ENCODE data around the gene TGFB1. TPM values are rescaled to one million over a fixed set of nuclear protein-coding genes. Genes with fewer than 3 reads are reported as not detected.

TGFB1 gene
- total and polyA plus RNA-seq, 2 of the 13 experiments (the other 11 are each of a cell fraction or from before 2014, with no cell fraction given), result 4.1 to 5.4 TPM

- H2AFZ ChIP-seq (ENCODE audit: low read length), result no peak overlapping the region
- peaks cover 56 to 96% of the 10 kb centered on the region in 2 experiments for H3K36me3 ChIP-seq (replicated peaks in 1 of 2; ENCODE audit: control insufficient read depth in 1 of 2, insufficient read depth in 2 of 2, low read length in 2 of 2)
- ATAC-seq, result no peak
- H3K27me3 ChIP-seq (ENCODE audit: control insufficient read depth in 1 of 2, insufficient read depth in 2 of 2, low read length in 2 of 2), result no peaks in the 10 kb centered on the region
- no peak overlapping the region for H3K4me3 ChIP-seq (replicated peaks in 1 of 3; ENCODE audit: insufficient read depth in 1 of 3, low read depth in 2 of 3, low read length in 3 of 3)
- intact Hi-C loops (cut with micrococcal nuclease; ENCODE audit: unreplicated experiment) (no loop called here), in situ Hi-C loops (cut with HindIII; ENCODE audit: extremely low pct_ligation_motif_present, low pct_unique_long_range_greater_than_20kb) (no loop called here)
- H3K79me2 ChIP-seq (ENCODE audit: insufficient read depth, low read length), result no peaks in the 10 kb centered on the region
- 98% methylated on average over 6 of the region's 6 CpGs for WGBS (ENCODE audit: low lambda C conversion rate)
- no peaks in the 10 kb centered on the region for H4K20me1 ChIP-seq (ENCODE audit: insufficient read depth, low read length)
- H3K9ac ChIP-seq (ENCODE audit: insufficient read depth, low read depth, low read length), result no peak overlapping the region
- no peak for DNase-seq (ENCODE audit: low spot score)
- no TSS peak for BruUV-seq (replicated peaks)
- H3K27ac ChIP-seq (ENCODE audit: extremely low read length, insufficient read depth, low read length), result no peak overlapping the region
- no peak overlapping the region for H3K4me2 ChIP-seq (ENCODE audit: low read depth, low read length)
- no peaks in the 10 kb centered on the region for H3K4me1 ChIP-seq (ENCODE audit: insufficient read depth, low read length)
- ChIA-PET POLR2A (no interaction called here), CTCF (ENCODE audit: low intra/inter-chr PET ratio, low total read pairs) (no interaction called here)
- no peak for TF ChIP-seq HOXA5 (CRISPR knock-in tag; IDR thresholded peaks at IDR 0.05)
- TF ChIP-seq ZZZ3 (CRISPR knock-in tag; IDR thresholded peaks at IDR 0.05; ENCODE audit: borderline replicate concordance), result no peak
- no peak for FAIRE-seq
- H3K9me3 ChIP-seq (ENCODE audit: low read length), result no peaks in the 10 kb centered on the region
Observed at GRCh38 chr19:41300555-41300954, 53.2 kb downstream of the TGFB1 start.

GRCh38 chr19:41299755-41300089, 54.0 kb downstream of the TGFB1 start:
- Histone ChIP-seq H3K4me2 (ENCODE audit: low read depth, low read length) (no peak overlapping the region), H3K27me3 (ENCODE audit: control insufficient read depth in 1 of 2, insufficient read depth in 2 of 2, low read length in 2 of 2) (no peaks in the 10 kb centered on the region), H2AFZ (ENCODE audit: low read length) (no peak overlapping the region), H3K4me1 (ENCODE audit: insufficient read depth, low read length) (no peaks in the 10 kb centered on the region), H3K79me2 (ENCODE audit: insufficient read depth, low read length) (no peaks in the 10 kb centered on the region), H3K27ac (ENCODE audit: extremely low read length, insufficient read depth, low read length) (no peak overlapping the region), H3K36me3 (replicated peaks in 1 of 2; ENCODE audit: control insufficient read depth in 1 of 2, insufficient read depth in 2 of 2, low read length in 2 of 2) (peaks cover 53 to 97% of the 10 kb centered on the region in 2 experiments), H3K9me3 (ENCODE audit: low read length) (no peaks in the 10 kb centered on the region), H3K9ac (ENCODE audit: insufficient read depth, low read depth, low read length) (no peak overlapping the region), H4K20me1 (ENCODE audit: insufficient read depth, low read length) (no peaks in the 10 kb centered on the region; the same call in 1 of the 2 replicates), H3K4me3 (replicated peaks in 1 of 3; ENCODE audit: insufficient read depth in 1 of 3, low read depth in 2 of 3, low read length in 3 of 3) (no peak overlapping the region)
- no peak for FAIRE-seq
- POLR2A ChIA-PET, result no interaction called here
- no peak for ATAC-seq
- CTCF ChIA-PET (ENCODE audit: low intra/inter-chr PET ratio, low total read pairs), result no interaction called here
- 85% methylated on average over 4 of the region's 4 CpGs for WGBS (ENCODE audit: low lambda C conversion rate)
- in situ Hi-C loops (cut with HindIII; ENCODE audit: extremely low pct_ligation_motif_present, low pct_unique_long_range_greater_than_20kb) (no loop called here), intact Hi-C loops (cut with micrococcal nuclease; ENCODE audit: unreplicated experiment) (no loop called here)
- no TSS peak for BruUV-seq (replicated peaks)
- DNase-seq (ENCODE audit: low spot score), result no peak
- TF ChIP-seq SIX4 (CRISPR knock-in tag; IDR thresholded peaks at IDR 0.05), result no peak
- no peak for TF ChIP-seq ZNF761 (CRISPR knock-in tag; conservative IDR thresholded peaks at IDR 0.05)
- no peak for TF ChIP-seq KLF15 (CRISPR knock-in tag; IDR thresholded peaks at IDR 0.05; ENCODE audit: borderline replicate concordance)
- TF ChIP-seq NFYC (CRISPR knock-in tag; IDR thresholded peaks at IDR 0.05), result no peak
- no peak for TF ChIP-seq ZNF512 (CRISPR knock-in tag; IDR thresholded peaks at IDR 0.05)
- TF ChIP-seq, protein P1, sequence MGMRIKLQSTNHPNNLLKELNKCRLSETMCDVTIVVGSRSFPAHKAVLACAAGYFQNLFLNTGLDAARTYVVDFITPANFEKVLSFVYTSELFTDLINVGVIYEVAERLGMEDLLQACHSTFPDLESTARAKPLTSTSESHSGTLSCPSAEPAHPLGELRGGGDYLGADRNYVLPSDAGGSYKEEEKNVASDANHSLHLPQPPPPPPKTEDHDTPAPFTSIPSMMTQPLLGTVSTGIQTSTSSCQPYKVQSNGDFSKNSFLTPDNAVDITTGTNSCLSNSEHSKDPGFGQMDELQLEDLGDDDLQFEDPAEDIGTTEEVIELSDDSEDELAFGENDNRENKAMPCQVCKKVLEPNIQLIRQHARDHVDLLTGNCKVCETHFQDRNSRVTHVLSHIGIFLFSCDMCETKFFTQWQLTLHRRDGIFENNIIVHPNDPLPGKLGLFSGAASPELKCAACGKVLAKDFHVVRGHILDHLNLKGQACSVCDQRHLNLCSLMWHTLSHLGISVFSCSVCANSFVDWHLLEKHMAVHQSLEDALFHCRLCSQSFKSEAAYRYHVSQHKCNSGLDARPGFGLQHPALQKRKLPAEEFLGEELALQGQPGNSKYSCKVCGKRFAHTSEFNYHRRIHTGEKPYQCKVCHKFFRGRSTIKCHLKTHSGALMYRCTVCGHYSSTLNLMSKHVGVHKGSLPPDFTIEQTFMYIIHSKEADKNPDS (CRISPR knock-in tag; IDR thresholded peaks at IDR 0.05), result no peak
- TF ChIP-seq CSRNP1 (CRISPR knock-in tag; IDR thresholded peaks at IDR 0.05), result no peak
- TF ChIP-seq E2F1 (CRISPR knock-in tag; IDR thresholded peaks at IDR 0.05), result no peak
- no peak for TF ChIP-seq ZNF772 (CRISPR knock-in tag; IDR thresholded peaks at IDR 0.05)
- TF ChIP-seq IRX3 (CRISPR knock-in tag; IDR thresholded peaks at IDR 0.05; ENCODE audit: borderline replicate concordance, low read depth), result no peak
- no peak for TF ChIP-seq FIP1L1 (IDR thresholded peaks at IDR 0.05; ENCODE audit: borderline replicate concordance, insufficient read depth, low read depth, low read length)

Measured in HepG2 (cell line).